MM.1S (cell line): ENCODE data around the gene NFATC1.

ENCODE experiments used
- DNase-seq: peaks from one replicate; pipeline ENCODE4 v3.0.0-alpha.2; 2015
- H2AFZ ChIP-seq: fragments of 300-600 bp; sonication (generic); 2 replicates; pipeline ENCODE4 v1.6.0; 2016; ENCODE audit warnings: antibody characterized with exemption, low read length
- H3F3A ChIP-seq: fragments of 300-600 bp; sonication (generic); 2 replicates; pipeline ENCODE4 v1.6.1; 2016; ENCODE audit warnings: mild to moderate bottlenecking, antibody characterized with exemption, low read length, moderate library complexity, mixed read lengths; ENCODE audit not compliant: insufficient read depth
- H3K27ac ChIP-seq: fragments of 300-600 bp; sonication (generic); 2 replicates; pipeline ENCODE4 v1.5.1; 2016; ENCODE audit warnings: mild to moderate bottlenecking, low read length
- H3K27me3 ChIP-seq: fragments of 300-600 bp; sonication (generic); replicated peaks from 2 replicates; pipeline ENCODE4 v1.6.0; 2016; ENCODE audit warnings: low read length; ENCODE audit not compliant: insufficient read depth
- H3K36me3 ChIP-seq: fragments of 300-600 bp; sonication (generic); replicated peaks from 2 replicates; pipeline ENCODE4 v1.6.1; 2016; ENCODE audit warnings: mild to moderate bottlenecking, low read length, mixed read lengths; ENCODE audit not compliant: insufficient read depth
- H3K4me1 ChIP-seq: fragments of 300-600 bp; sonication (generic); 2 replicates; pipeline ENCODE4 v1.6.1; 2016; ENCODE audit warnings: low read length, mixed read lengths
- H3K4me2 ChIP-seq: fragments of 300-600 bp; sonication (generic); 2 replicates; pipeline ENCODE4 v1.6.0; 2016; ENCODE audit warnings: low read depth, low read length
- H3K4me3 ChIP-seq: fragments of 300-600 bp; sonication (generic); 2 replicates; pipeline ENCODE4 v1.5.1; 2016; ENCODE audit warnings: low read length, mixed read lengths
- H3K79me2 ChIP-seq: fragments of 300-600 bp; sonication (generic); 2 replicates; pipeline ENCODE4 v1.6.1; 2016; ENCODE audit warnings: mixed run types, low read length, mixed read lengths
- H3K9ac ChIP-seq: fragments of 300-600 bp; sonication (generic); 2 replicates; pipeline ENCODE4 v1.6.1; 2016; ENCODE audit warnings: low read length, mixed read lengths
- H3K9me2 ChIP-seq: fragments of 300-600 bp; sonication (generic); replicated peaks from 2 replicates; pipeline ENCODE4 v1.6.1; 2016; ENCODE audit warnings: mild to moderate bottlenecking, low read length, mixed read lengths; ENCODE audit not compliant: insufficient read depth
- H3K9me3 ChIP-seq: fragments of 300-600 bp; sonication (generic); replicated peaks from 2 replicates; pipeline ENCODE4 v1.6.1; 2016; ENCODE audit warnings: mild to moderate bottlenecking, low read length, mixed read lengths; ENCODE audit not compliant: insufficient read depth
- H4K20me1 ChIP-seq: fragments of 300-600 bp; sonication (generic); 2 replicates; pipeline ENCODE4 v1.6.1; 2016; ENCODE audit warnings: mild to moderate bottlenecking, low read length, moderate library complexity, mixed read lengths; ENCODE audit not compliant: insufficient read depth
- EZH2 ChIP-seq: fragments of 300-600 bp; sonication (generic); optimal IDR thresholded peaks from 2 replicates; pipeline ENCODE3; 2017; ENCODE audit warnings: low read depth, mild to moderate bottlenecking, antibody characterized with exemption, low read length, mixed read lengths
- EZH2phosphoT487 ChIP-seq: fragments of 300-600 bp; sonication (generic); IDR thresholded peaks from 2 replicates; pipeline ENCODE4 v1.6.1; 2018; ENCODE audit warnings: antibody characterized with exemption, low read length
- TF ChIP-seq, protein P1 (sequence below): fragments of 300-600 bp; sonication (generic); IDR thresholded peaks from 2 replicates; pipeline ENCODE4 v1.5.1; 2016; ENCODE audit warnings: antibody characterized with exemption, low read length, mixed read lengths

NFATC1 gene

DNA sequence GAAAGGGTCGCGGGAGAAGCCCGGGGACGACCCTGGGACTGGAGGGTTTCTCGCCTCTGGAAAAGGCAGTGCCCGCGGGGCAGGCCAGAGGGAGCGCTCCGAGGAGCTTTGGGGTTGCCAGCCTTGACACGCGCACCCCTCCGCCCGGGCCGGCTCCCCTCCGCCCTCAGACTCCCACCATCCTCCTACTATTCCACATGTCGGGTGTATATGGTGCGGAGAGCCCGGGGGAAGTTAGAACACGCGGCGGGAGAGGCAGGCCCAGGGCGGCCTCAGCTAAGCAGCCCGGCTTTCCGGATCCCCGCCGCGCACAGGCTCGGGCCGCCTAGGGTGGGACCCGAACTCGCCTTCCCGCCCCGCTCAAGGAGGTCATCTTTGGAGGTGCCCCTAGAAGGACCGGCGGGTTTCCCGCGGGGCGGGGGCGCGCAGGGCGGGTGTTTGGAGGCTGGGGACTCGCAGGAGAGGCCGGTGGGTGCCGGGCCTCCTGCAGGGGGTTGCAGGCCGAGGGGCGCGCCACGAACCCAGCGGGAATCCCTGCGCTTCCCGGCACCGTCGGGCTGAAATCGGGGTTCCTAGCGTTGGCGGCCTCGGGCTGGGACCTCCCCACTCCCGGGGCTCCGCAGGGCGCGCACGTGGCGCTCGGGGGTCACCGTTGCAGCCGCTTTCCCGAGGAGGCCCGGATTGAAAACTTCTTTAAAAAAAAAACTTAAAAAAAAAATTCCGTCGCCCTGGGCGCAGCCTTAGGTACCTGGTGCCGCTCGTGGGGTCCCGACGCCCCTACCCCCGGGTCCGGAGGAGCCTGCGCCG lies 3.7 kb downstream of the NFATC1 start:
- H3F3A ChIP-seq = no peaks in the 10 kb centered on the region
- no peaks in the 10 kb centered on the region for H3K4me1 ChIP-seq
- H3K27ac ChIP-seq = no peak overlapping the region
- H3K36me3 ChIP-seq = no peaks in the 10 kb centered on the region
- H3K9me2 ChIP-seq = no peaks in the 10 kb centered on the region
- no peaks in the 10 kb centered on the region for H4K20me1 ChIP-seq
- H3K9me3 ChIP-seq = no peaks in the 10 kb centered on the region
- TF ChIP-seq, protein P1, sequence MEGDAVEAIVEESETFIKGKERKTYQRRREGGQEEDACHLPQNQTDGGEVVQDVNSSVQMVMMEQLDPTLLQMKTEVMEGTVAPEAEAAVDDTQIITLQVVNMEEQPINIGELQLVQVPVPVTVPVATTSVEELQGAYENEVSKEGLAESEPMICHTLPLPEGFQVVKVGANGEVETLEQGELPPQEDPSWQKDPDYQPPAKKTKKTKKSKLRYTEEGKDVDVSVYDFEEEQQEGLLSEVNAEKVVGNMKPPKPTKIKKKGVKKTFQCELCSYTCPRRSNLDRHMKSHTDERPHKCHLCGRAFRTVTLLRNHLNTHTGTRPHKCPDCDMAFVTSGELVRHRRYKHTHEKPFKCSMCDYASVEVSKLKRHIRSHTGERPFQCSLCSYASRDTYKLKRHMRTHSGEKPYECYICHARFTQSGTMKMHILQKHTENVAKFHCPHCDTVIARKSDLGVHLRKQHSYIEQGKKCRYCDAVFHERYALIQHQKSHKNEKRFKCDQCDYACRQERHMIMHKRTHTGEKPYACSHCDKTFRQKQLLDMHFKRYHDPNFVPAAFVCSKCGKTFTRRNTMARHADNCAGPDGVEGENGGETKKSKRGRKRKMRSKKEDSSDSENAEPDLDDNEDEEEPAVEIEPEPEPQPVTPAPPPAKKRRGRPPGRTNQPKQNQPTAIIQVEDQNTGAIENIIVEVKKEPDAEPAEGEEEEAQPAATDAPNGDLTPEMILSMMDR = no peak
- no peak for TF ChIP-seq EZH2phosphoT487
- TF ChIP-seq EZH2 = no peak
- DNase-seq = no peak
- peak overlapping the region; percentile 43 for H2AFZ ChIP-seq
- peak overlapping the region; percentile 55 for H3K4me3 ChIP-seq
- peak overlapping the region; percentile 62; the same call in 1 of the 2 replicates for H3K9ac ChIP-seq
- H3K27me3 ChIP-seq = peaks cover 4% of the 10 kb centered on the region; the same call in 1 of the 2 replicates
- H3K4me2 ChIP-seq = peak overlapping the region; percentile 58
- 0 out of 2 replicates have a peak, but pooled peaks cover 4% of the 10 kb centered on the region for H3K79me2 ChIP-seq

DNA sequence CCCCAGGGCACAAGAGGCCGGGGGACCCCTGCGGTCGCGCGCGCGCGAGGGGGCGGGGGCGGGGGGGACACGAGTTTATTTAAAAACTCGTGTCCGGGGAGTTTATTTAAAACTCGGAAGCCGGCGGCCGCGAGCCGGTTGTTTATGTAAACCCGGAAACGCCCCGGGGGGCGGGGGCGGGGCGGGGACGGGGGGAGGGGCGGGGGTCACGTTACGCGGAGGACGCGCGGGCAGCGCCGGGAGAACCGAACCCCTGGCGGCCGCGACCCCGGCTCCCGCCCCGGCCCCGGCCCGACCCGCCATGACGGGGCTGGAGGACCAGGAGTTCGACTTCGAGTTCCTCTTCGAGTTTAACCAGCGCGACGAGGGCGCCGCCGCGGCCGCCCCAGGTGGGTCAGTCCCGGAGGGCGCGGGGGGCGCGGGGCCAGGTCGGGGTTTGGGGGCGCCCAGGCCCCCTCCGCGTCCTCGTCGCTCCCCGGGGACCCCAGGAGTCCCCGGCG lies 4.4 kb downstream of the NFATC1 start:
- H3K9me2 ChIP-seq = no peaks in the 10 kb centered on the region
- TF ChIP-seq, protein P1 = no peak
- TF ChIP-seq EZH2 (no peak), EZH2phosphoT487 (no peak)

DNA sequence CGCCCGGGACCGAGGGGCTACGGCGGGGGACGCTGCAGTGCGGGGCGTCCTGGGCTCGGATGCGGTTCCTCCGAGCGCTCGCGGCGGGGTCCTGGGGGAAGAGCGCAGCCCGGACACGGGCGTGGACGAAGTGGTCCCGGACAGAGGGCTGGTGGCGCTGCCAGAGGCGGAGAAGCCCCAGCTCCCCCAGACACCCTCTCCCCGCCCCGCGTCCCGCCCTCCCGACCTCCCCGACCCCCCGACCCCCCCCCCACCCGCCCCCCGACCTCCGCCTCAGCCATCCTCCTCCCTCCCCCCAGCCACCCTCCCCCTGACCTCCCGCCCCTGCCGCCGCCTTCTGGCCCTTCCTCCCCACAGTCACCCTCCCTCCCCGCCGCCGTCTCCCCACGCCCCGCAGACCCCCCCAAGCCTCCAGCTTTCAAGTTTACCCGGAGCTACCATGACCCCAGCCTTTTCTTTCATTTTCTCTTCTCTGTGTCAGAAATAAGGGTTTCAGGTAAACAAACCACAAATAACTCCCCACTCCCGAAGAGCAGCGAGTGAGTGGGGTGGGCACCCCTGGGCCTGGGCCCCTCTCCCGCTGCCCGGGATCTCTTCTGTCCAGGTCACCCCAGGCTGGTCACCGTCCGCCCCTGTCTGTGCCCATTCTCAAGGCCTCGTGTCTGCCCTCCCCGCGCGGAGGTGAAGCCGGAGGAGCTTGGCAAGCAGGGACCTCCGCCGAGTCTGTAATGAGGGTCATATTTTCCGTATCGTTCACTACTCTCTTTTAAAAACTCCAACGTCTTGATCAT lies 5.1 kb downstream of the NFATC1 start:
- Histone ChIP-seq H3K36me3 (no peaks in the 10 kb centered on the region), H3K4me3 (peak overlapping the region; percentile 53), H2AFZ (no peak overlapping the region), H3K27ac (no peak overlapping the region), H4K20me1 (no peaks in the 10 kb centered on the region), H3K27me3 (no peaks in the 10 kb centered on the region), H3F3A (no peaks in the 10 kb centered on the region), H3K79me2 (peaks cover 5% of the 10 kb centered on the region; the same call in 1 of the 2 replicates), H3K9me3 (no peaks in the 10 kb centered on the region), H3K4me2 (peak overlapping the region; percentile 21; the same call in 1 of the 2 replicates), H3K9ac (peak overlapping the region; percentile 35; the same call in 1 of the 2 replicates), H3K4me1 (no peaks in the 10 kb centered on the region), H3K9me2 (no peaks in the 10 kb centered on the region)
- no peak for DNase-seq
- no peak for TF ChIP-seq EZH2
- TF ChIP-seq EZH2phosphoT487 = no peak
- TF ChIP-seq, protein P1 = no peak

More for the DNA sequence above, 4.4 kb downstream of the NFATC1 start:
- Histone ChIP-seq H3K4me3 (peak overlapping the region; percentile 55), H3K36me3 (no peaks in the 10 kb centered on the region), H3K27me3 (no peaks in the 10 kb centered on the region), H3K4me2 (peak overlapping the region; percentile 58), H2AFZ (peak overlapping the region; percentile 43; the same call in 1 of the 2 replicates), H4K20me1 (no peaks in the 10 kb centered on the region), H3K4me1 (no peaks in the 10 kb centered on the region), H3F3A (no peaks in the 10 kb centered on the region), H3K9ac (peak overlapping the region; percentile 62; the same call in 1 of the 2 replicates), H3K79me2 (peaks cover 5% of the 10 kb centered on the region; the same call in 1 of the 2 replicates), H3K9me3 (no peaks in the 10 kb centered on the region), H3K27ac (no peak overlapping the region)
- DNase-seq = peak; percentile 38
